Fibroblast of lung (primary cell): ENCODE results near the gene TMEM69. TPM values are rescaled to one million over a fixed set of nuclear protein-coding genes. Genes with fewer than 3 reads are reported as not detected.
"Not testable (repeated sequence)": the region's sequence is repeated elsewhere in the genome, so short reads cannot be mapped to it uniquely, and the experiment has no call there.

Source experiments
- DNase-seq, 2 donors: peaks; one replicate each; pipeline versions ENCODE4 v3.0.0 to v3.0.0-alpha.2; 2010; ENCODE audit warnings: low read depth in 2 of 2
- H2AFZ ChIP-seq: 2 replicates; pipeline ENCODE4 v1.5.1; 2012; ENCODE audit warnings: low read length, control low read depth, inconsistent platforms
- H3K27ac ChIP-seq: 2 replicates; pipeline ENCODE4 v1.5.1; 2011; ENCODE audit warnings: low read length, control low read depth; ENCODE audit not compliant: insufficient read depth
- H3K27me3 ChIP-seq: 2 replicates; pipeline ENCODE4 v1.5.1; 2011; ENCODE audit warnings: mild to moderate bottlenecking, low read length; ENCODE audit not compliant: control insufficient read depth, insufficient read depth
- H3K36me3 ChIP-seq: 2 replicates; pipeline ENCODE4 v1.5.1; 2011; ENCODE audit warnings: low read length; ENCODE audit not compliant: control insufficient read depth, insufficient read depth
- H3K4me1 ChIP-seq: 2 replicates; pipeline ENCODE4 v1.5.1; 2011; ENCODE audit warnings: low read length; ENCODE audit not compliant: control insufficient read depth, insufficient read depth; ENCODE audit errors: extremely low read depth
- H3K4me2 ChIP-seq: 2 replicates; pipeline ENCODE4 v1.5.1; 2011; ENCODE audit warnings: low read length, control low read depth; ENCODE audit not compliant: insufficient read depth; ENCODE audit errors: extremely low read depth
- H3K4me3 ChIP-seq, 4 experiments: fragments of 200-600 bp in 1 of 4; sonication (generic) in 1 of 4; replicated peaks in 1 of 4; 2 replicates each; pipeline ENCODE4 v1.5.1; 2011 to 2016; ENCODE audit warnings: low read length in 4 of 4, low read depth in 3 of 4, mild to moderate bottlenecking in 3 of 4, control low read depth in 2 of 4, inconsistent platforms in 1 of 4, mixed read lengths in 1 of 4; ENCODE audit not compliant: insufficient read depth in 1 of 4; ENCODE audit errors: control extremely low read depth in 1 of 4
- H3K79me2 ChIP-seq: 2 replicates; pipeline ENCODE4 v1.5.1; 2012; ENCODE audit warnings: mild to moderate bottlenecking, low read length, inconsistent platforms; ENCODE audit not compliant: control insufficient read depth, insufficient read depth
- H3K9ac ChIP-seq: 2 replicates; pipeline ENCODE4 v1.5.1; 2011; ENCODE audit warnings: mild to moderate bottlenecking, low read length, control low read depth; ENCODE audit not compliant: insufficient read depth
- H3K9me3 ChIP-seq: 2 replicates; pipeline ENCODE4 v1.5.1; 2012; ENCODE audit warnings: low read depth, low read length; ENCODE audit not compliant: control insufficient read depth, insufficient read depth
- H4K20me1 ChIP-seq: 2 replicates; pipeline ENCODE4 v1.5.1; 2011; ENCODE audit warnings: low read length; ENCODE audit not compliant: control insufficient read depth, insufficient read depth; ENCODE audit errors: extremely low read depth
- EZH2 ChIP-seq: IDR thresholded peaks from 2 replicates; pipeline ENCODE4 v1.5.1; 2012; ENCODE audit warnings: low read length, control low read depth, mild to moderate bottlenecking; ENCODE audit errors: missing control alignments
- polyA plus RNA-seq, 2 donors: library from polyadenylated mRNA; depleted of rRNA in 1 of 2; stranded (reverse) in 1 of 2; unstranded in 1 of 2; fragments of >200 nt; gene quantifications; 2 replicates each; pipeline ENCODE4 v1.2.1, GENCODE V29; 2011 to 2012; ENCODE audit warnings: missing spikeins in 1 of 2
- total RNA-seq: library from RNA; depleted of rRNA; stranded (reverse); fragments of >200 nt; gene quantifications from 2 replicates; pipeline ENCODE4 v1.2.1, GENCODE V29; 2014
- TF ChIP-seq, protein P1 (sequence below), 2 donors: IDR thresholded peaks in 1 of 2; conservative IDR thresholded peaks in 1 of 2; 1 replicate in 1 of 2; 2 replicates in 1 of 2; pipeline ENCODE4 v1.5.1; 2011 to 2012; ENCODE audit warnings: low read length in 2 of 2, control low read depth in 1 of 2, inconsistent platforms in 1 of 2, low read depth in 1 of 2, mild to moderate bottlenecking in 1 of 2

TMEM69 gene
- total and polyA plus RNA-seq, 2 donors (not counting 1 experiment from before 2014, with no cell fraction given) = 10.2 to 54.3 TPM

DNA sequence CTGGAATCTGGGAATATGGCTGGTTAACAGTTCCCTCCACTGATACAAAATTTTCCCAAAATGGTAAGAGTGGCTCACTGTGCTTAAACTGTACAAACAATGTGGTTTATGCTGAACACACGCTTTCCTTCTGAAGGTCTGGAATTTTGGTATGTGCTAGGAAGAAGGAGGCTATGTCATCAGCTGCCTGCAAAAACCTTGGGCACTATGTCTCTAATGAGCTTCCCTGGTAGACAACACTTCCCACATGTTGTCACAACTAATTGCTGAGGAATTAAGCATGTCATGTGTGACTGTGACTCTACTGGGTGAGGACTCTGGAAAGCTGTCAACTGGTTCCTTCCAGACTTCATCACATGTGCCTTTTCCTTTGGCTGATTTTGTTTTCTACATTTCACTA lies 33.2 kb downstream of the TMEM69 start:
- H3K9ac ChIP-seq = no peak overlapping the region
- H4K20me1 ChIP-seq = no peaks in the 10 kb centered on the region
- H2AFZ ChIP-seq = no peak overlapping the region
- H3K36me3 ChIP-seq = no peaks in the 10 kb centered on the region
- peak; percentile 35 to 72 for DNase-seq
- no peak overlapping the region for H3K4me2 ChIP-seq
- no peaks in the 10 kb centered on the region for H3K27me3 ChIP-seq
- TF ChIP-seq, protein P1, sequence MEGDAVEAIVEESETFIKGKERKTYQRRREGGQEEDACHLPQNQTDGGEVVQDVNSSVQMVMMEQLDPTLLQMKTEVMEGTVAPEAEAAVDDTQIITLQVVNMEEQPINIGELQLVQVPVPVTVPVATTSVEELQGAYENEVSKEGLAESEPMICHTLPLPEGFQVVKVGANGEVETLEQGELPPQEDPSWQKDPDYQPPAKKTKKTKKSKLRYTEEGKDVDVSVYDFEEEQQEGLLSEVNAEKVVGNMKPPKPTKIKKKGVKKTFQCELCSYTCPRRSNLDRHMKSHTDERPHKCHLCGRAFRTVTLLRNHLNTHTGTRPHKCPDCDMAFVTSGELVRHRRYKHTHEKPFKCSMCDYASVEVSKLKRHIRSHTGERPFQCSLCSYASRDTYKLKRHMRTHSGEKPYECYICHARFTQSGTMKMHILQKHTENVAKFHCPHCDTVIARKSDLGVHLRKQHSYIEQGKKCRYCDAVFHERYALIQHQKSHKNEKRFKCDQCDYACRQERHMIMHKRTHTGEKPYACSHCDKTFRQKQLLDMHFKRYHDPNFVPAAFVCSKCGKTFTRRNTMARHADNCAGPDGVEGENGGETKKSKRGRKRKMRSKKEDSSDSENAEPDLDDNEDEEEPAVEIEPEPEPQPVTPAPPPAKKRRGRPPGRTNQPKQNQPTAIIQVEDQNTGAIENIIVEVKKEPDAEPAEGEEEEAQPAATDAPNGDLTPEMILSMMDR (conservative IDR thresholded peaks at IDR 0.05 in 1 of 2, IDR thresholded peaks at IDR 0.05 in 1 of 2; ENCODE audit: low read depth in 1 of 2, low read length in 2 of 2) = no peak
- no peak for TF ChIP-seq EZH2
- no peaks in the 10 kb centered on the region for H3K9me3 ChIP-seq
- H3K4me1 ChIP-seq = peaks cover 3% of the 10 kb centered on the region
- H3K4me3 ChIP-seq = no peak overlapping the region
- H3K79me2 ChIP-seq = no peaks in the 10 kb centered on the region
- H3K27ac ChIP-seq = no peak overlapping the region

GRCh38 chr1:45722809-45723208 lies 34.8 kb downstream of the TMEM69 start:
- no peak overlapping the region for H3K9ac ChIP-seq
- no peak overlapping the region for H3K4me2 ChIP-seq
- H3K9me3 ChIP-seq = no peaks in the 10 kb centered on the region
- H3K36me3 ChIP-seq = no peaks in the 10 kb centered on the region
- H3K27me3 ChIP-seq = no peaks in the 10 kb centered on the region
- no peak overlapping the region for H3K27ac ChIP-seq
- H4K20me1 ChIP-seq = no peaks in the 10 kb centered on the region
- H3K4me1 ChIP-seq = peaks cover 3% of the 10 kb centered on the region
- TF ChIP-seq, protein P1 (conservative IDR thresholded peaks at IDR 0.05 in 1 of 2, IDR thresholded peaks at IDR 0.05 in 1 of 2; ENCODE audit: low read depth in 1 of 2, low read length in 2 of 2) = no peak
- TF ChIP-seq EZH2 = no peak
- no peaks in the 10 kb centered on the region for H3K79me2 ChIP-seq
- peak; percentile 12 to 50 for DNase-seq
- H2AFZ ChIP-seq = no peak overlapping the region
- H3K4me3 ChIP-seq = no peak overlapping the region

- Histone ChIP-seq H2AFZ (no peak overlapping the region), H3K79me2 (no peaks in the 10 kb centered on the region), H3K27me3 (no peaks in the 10 kb centered on the region), H3K9me3 (no peaks in the 10 kb centered on the region), H3K36me3 (no peaks in the 10 kb centered on the region), H4K20me1 (no peaks in the 10 kb centered on the region), H3K27ac (no peak overlapping the region), H3K4me3 (no peak overlapping the region), H3K9ac (no peak overlapping the region), H3K4me1 (peaks cover 3% of the 10 kb centered on the region), H3K4me2 (no peak overlapping the region)
- DNase-seq = no peak
- no peak for TF ChIP-seq EZH2
- TF ChIP-seq, protein P1 (conservative IDR thresholded peaks at IDR 0.05 in 1 of 2, IDR thresholded peaks at IDR 0.05 in 1 of 2; ENCODE audit: low read depth in 1 of 2, low read length in 2 of 2) = no peak
Observed at GRCh38 chr1:45723248-45723930, 35.4 kb downstream of the TMEM69 start.

GRCh38 chr1:45726007-45726406 lies 38.0 kb downstream of the TMEM69 start:
- H3K4me2 ChIP-seq, H3K4me1 ChIP-seq, H3K79me2 ChIP-seq, H4K20me1 ChIP-seq, H3K4me3 ChIP-seq, H3K9me3 ChIP-seq, DNase-seq, H3K36me3 ChIP-seq, H2AFZ ChIP-seq, H3K9ac ChIP-seq, H3K27me3 ChIP-seq, H3K27ac ChIP-seq: not testable (repeated sequence)
